Chondrocyte (in vitro differentiated cells): ENCODE data around the gene ZBTB5. TPM values are rescaled to one million over a fixed set of nuclear protein-coding genes. Genes with fewer than 3 reads are reported as not detected.
A peak's percentile ranks its signal among the peaks of the same experiment; 100 is the strongest.

Experiments used
- DNase-seq: peaks from one replicate; pipeline ENCODE4 v3.0.0; 2021; ENCODE audit warnings: mixed read lengths, low spot score
- H3K27ac Mint-ChIP-seq: one replicate; pipeline ENCODE4 v1.8.0; 2021; ENCODE audit warnings: mild to moderate bottlenecking, moderate library complexity, mixed read lengths; ENCODE audit not compliant: unreplicated experiment
- H3K27me3 Mint-ChIP-seq: 2 replicates; pipeline ENCODE4 v1.8.0; 2021; ENCODE audit warnings: low read depth, mixed read lengths
- H3K36me3 Mint-ChIP-seq: 2 replicates; pipeline ENCODE4 v1.8.0; 2021; ENCODE audit warnings: low read depth, mixed read lengths
- H3K4me1 Mint-ChIP-seq: 2 replicates; pipeline ENCODE4 v1.8.0; 2021; ENCODE audit warnings: low read depth, mild to moderate bottlenecking, mixed read lengths
- H3K4me3 Mint-ChIP-seq: one replicate; pipeline ENCODE4 v1.8.0; 2021; ENCODE audit warnings: mild to moderate bottlenecking, moderate library complexity, mixed read lengths; ENCODE audit not compliant: unreplicated experiment
- H3K9me3 Mint-ChIP-seq: 2 replicates; pipeline ENCODE4 v1.8.0; 2021; ENCODE audit warnings: low read depth, mixed read lengths
- CTCF ChIP-seq: fragments of 200-600 bp; sonication (generic); IDR thresholded peaks from 2 replicates; pipeline ENCODE4 v1.5.0; 2021; ENCODE audit warnings: antibody characterized with exemption, mild to moderate bottlenecking, moderate library complexity
- total RNA-seq: library from RNA; stranded (reverse); gene quantifications from 3 replicates; pipeline ENCODE4 v1.2.1, GENCODE V29; 2021

Gene ZBTB5
- total RNA-seq, 1 donor from 2014 or later: 14.5 TPM

GRCh38 chr9:37415011-37415719 is 50.1 kb downstream of the ZBTB5 start:
- TF ChIP-seq CTCF: peak; percentile 90
- Mint-ChIP-seq H3K27ac (peak overlapping the region; percentile 86), H3K36me3 (no peaks in the 10 kb centered on the region), H3K27me3 (no peaks in the 10 kb centered on the region), H3K9me3 (no peaks in the 10 kb centered on the region), H3K4me3 (peak overlapping the region; percentile 37), H3K4me1 (peaks cover 21% of the 10 kb centered on the region)
- no peak for DNase-seq

GRCh38 chr9:37414503-37414943 is 50.7 kb downstream of the ZBTB5 start:
- Mint-ChIP-seq H3K27ac (no peak overlapping the region), H3K27me3 (no peaks in the 10 kb centered on the region), H3K9me3 (no peaks in the 10 kb centered on the region), H3K4me1 (peaks cover 21% of the 10 kb centered on the region), H3K36me3 (no peaks in the 10 kb centered on the region), H3K4me3 (no peak overlapping the region)
- no peak for TF ChIP-seq CTCF
- no peak for DNase-seq

GRCh38 chr9:37413311-37413710 is 51.9 kb downstream of the ZBTB5 start:
- no peak for TF ChIP-seq CTCF

GRCh38 chr9:37412431-37413151 is 52.7 kb downstream of the ZBTB5 start:
- DNase-seq: no peak
- Mint-ChIP-seq H3K9me3 (no peaks in the 10 kb centered on the region), H3K27me3 (no peaks in the 10 kb centered on the region), H3K4me1 (peaks cover 21% of the 10 kb centered on the region), H3K27ac (peak overlapping the region; percentile 8), H3K4me3 (no peak overlapping the region), H3K36me3 (no peaks in the 10 kb centered on the region)
- no peak for TF ChIP-seq CTCF

More at GRCh38 chr9:37413311-37413710, 51.9 kb downstream of the ZBTB5 start:
- H3K4me1 Mint-ChIP-seq: peaks cover 21% of the 10 kb centered on the region
- no peak overlapping the region for H3K4me3 Mint-ChIP-seq
- H3K36me3 Mint-ChIP-seq: no peaks in the 10 kb centered on the region
- H3K27ac Mint-ChIP-seq: no peak overlapping the region
- H3K9me3 Mint-ChIP-seq: no peaks in the 10 kb centered on the region
- DNase-seq: no peak
- H3K27me3 Mint-ChIP-seq: no peaks in the 10 kb centered on the region

GRCh38 chr9:37410969-37411785 is 54.1 kb downstream of the ZBTB5 start:
- no peaks in the 10 kb centered on the region for H3K27me3 Mint-ChIP-seq
- H3K4me3 Mint-ChIP-seq: no peak overlapping the region
- H3K9me3 Mint-ChIP-seq: no peaks in the 10 kb centered on the region
- no peaks in the 10 kb centered on the region for H3K36me3 Mint-ChIP-seq
- peaks cover 21% of the 10 kb centered on the region for H3K4me1 Mint-ChIP-seq
- no peak overlapping the region for H3K27ac Mint-ChIP-seq
- DNase-seq: no peak
- peak; percentile 72 for TF ChIP-seq CTCF
